Caco-2 (cell line): Measurements from ENCODE around the gene HAUS6. TPM values are rescaled to one million over a fixed set of nuclear protein-coding genes. Genes with fewer than 3 reads are reported as not detected.

Source experiments
- BruUV-seq: library from RNA; stranded (reverse); fragments of 400-500 nt; replicated peaks from 2 replicates; lab custom pipeline; 2021; lab: Mats Ljungman, UMichigan
- CTCF ChIA-PET: fragments of 300-600 bp; sonication (Branson Sonifier 250); formaldehyde crosslinking; loops from one replicate; lab custom pipeline; 2022; ENCODE audit warnings: antibody characterized with exemption; lab: Charles Lee
- POLR2A ChIA-PET: fragments of 300-600 bp; sonication (Branson Sonifier 250); formaldehyde crosslinking; loops from one replicate; lab custom pipeline; 2022; ENCODE audit warnings: antibody characterized with exemption; lab: Charles Lee
- DNase-seq, 2 experiments: peaks; one replicate each; pipeline versions ENCODE4 v3.0.0 to v3.0.0-alpha.2; 2020 to 2022
- H3K27me3 ChIP-seq: replicated peaks from 2 replicates; pipeline ENCODE4 v1.6.0; 2011; ENCODE audit warnings: low read length; ENCODE audit not compliant: control insufficient read depth, insufficient read depth
- H3K36me3 ChIP-seq: 2 replicates; pipeline ENCODE4 v1.5.1; 2011; ENCODE audit warnings: low read length; ENCODE audit not compliant: control insufficient read depth, insufficient read depth
- H3K4me1 ChIP-seq: fragments of 250-450 bp; sonication (Bioruptor Pico); 2 replicates; pipeline ENCODE4 v1.5.1; 2020; ENCODE audit warnings: mild to moderate bottlenecking
- H3K4me3 ChIP-seq: 2 replicates; pipeline ENCODE4 v1.5.1; 2011; ENCODE audit warnings: low read depth, mild to moderate bottlenecking, control low read depth, low read length
- H3K9me3 ChIP-seq: fragments of 250-450 bp; sonication (Bioruptor Pico); 2 replicates; pipeline ENCODE4 v1.5.1; 2020; ENCODE audit warnings: mild to moderate bottlenecking, moderate library complexity
- H3K27ac Mint-ChIP-seq: one replicate; pipeline ENCODE4 v1.8.0; 2022; ENCODE audit warnings: mixed read lengths; ENCODE audit not compliant: unreplicated experiment
- H3K27me3 Mint-ChIP-seq: one replicate; pipeline ENCODE4 v1.8.0; 2022; ENCODE audit warnings: mixed read lengths; ENCODE audit not compliant: insufficient read depth, unreplicated experiment
- H3K36me3 Mint-ChIP-seq: one replicate; pipeline ENCODE4 v1.8.0; 2022; ENCODE audit warnings: mild to moderate bottlenecking, mixed read lengths; ENCODE audit not compliant: insufficient read depth, unreplicated experiment
- H3K4me1 Mint-ChIP-seq: one replicate; pipeline ENCODE4 v1.8.0; 2022; ENCODE audit warnings: low read depth, mixed read lengths; ENCODE audit not compliant: unreplicated experiment
- H3K4me3 Mint-ChIP-seq: one replicate; pipeline ENCODE4 v1.8.0; 2022; ENCODE audit warnings: mild to moderate bottlenecking, moderate library complexity, mixed read lengths; ENCODE audit not compliant: unreplicated experiment
- H3K9me3 Mint-ChIP-seq: one replicate; pipeline ENCODE4 v1.8.0; 2022; ENCODE audit warnings: mixed read lengths; ENCODE audit not compliant: unreplicated experiment
- CTCF ChIP-seq, 2 experiments: fragments of 200-600 bp in 1 of 2; IDR thresholded peaks; 1 replicate in 1 of 2; 2 replicates in 1 of 2; pipeline versions ENCODE4 v1.5.1 to v1.8.0; 2011 to 2022; ENCODE audit warnings: antibody characterized with exemption in 1 of 2, control low read depth in 1 of 2, inconsistent platforms in 1 of 2, low read depth in 1 of 2, low read length in 1 of 2, mild to moderate bottlenecking in 1 of 2, moderate library complexity in 1 of 2; ENCODE audit not compliant: insufficient read depth in 1 of 2, severe bottlenecking in 1 of 2, unreplicated experiment in 1 of 2
- intact Hi-C: fragments of 100-400 bp; cut with micrococcal nuclease; formaldehyde crosslinking; loops from one replicate; pipeline ENCODE4 v1.10.0; 2022; ENCODE audit not compliant: unreplicated experiment
- total RNA-seq: library from RNA; stranded (reverse); gene quantifications from 2 replicates; pipeline ENCODE4 v1.2.3, GENCODE V29; 2022

HAUS6 gene
- total RNA-seq, 1 experiment from 2014 or later = 15.2 TPM

- Histone ChIP-seq H3K4me3 (no peak overlapping the region), H3K27me3 (no peaks in the 10 kb centered on the region), H3K36me3 (no peaks in the 10 kb centered on the region), H3K9me3 (no peaks in the 10 kb centered on the region), H3K4me1 (no peaks in the 10 kb centered on the region)
- no peak for TF ChIP-seq CTCF (IDR thresholded peaks at IDR 0.05; ENCODE audit: insufficient read depth in 1 of 2, low read depth in 1 of 2, low read length in 1 of 2, severe bottlenecking in 1 of 2, unreplicated experiment in 1 of 2)
- no peak overlapping the region for H3K4me3 Mint-ChIP-seq
- H3K36me3 Mint-ChIP-seq = no peaks in the 10 kb centered on the region
- intact Hi-C loops = loop anchor here (2.0 kb wide), 1 partner anchor 14 kb away; no protein-coding TSS in a partner anchor
- H3K9me3 Mint-ChIP-seq = no peaks in the 10 kb centered on the region
- ChIA-PET CTCF (no interaction called here), POLR2A (no interaction called here)
- no peaks in the 10 kb centered on the region for H3K4me1 Mint-ChIP-seq
- BruUV-seq = no TSS peak
- no peaks in the 10 kb centered on the region for H3K27me3 Mint-ChIP-seq
- no peak for DNase-seq
- no peak overlapping the region for H3K27ac Mint-ChIP-seq
These were observed 34.6 kb upstream of the HAUS6 start for GRCh38 chr9:19137282-19137681.

GRCh38 chr9:19136129-19136528 lies 33.4 kb upstream of the HAUS6 start:
- H3K27me3 Mint-ChIP-seq = no peaks in the 10 kb centered on the region
- BruUV-seq = no TSS peak
- no peak overlapping the region for H3K4me3 Mint-ChIP-seq
- Histone ChIP-seq H3K4me3 (no peak overlapping the region), H3K36me3 (no peaks in the 10 kb centered on the region), H3K27me3 (no peaks in the 10 kb centered on the region), H3K4me1 (no peaks in the 10 kb centered on the region), H3K9me3 (no peaks in the 10 kb centered on the region)
- H3K9me3 Mint-ChIP-seq = no peaks in the 10 kb centered on the region
- no peak overlapping the region for H3K27ac Mint-ChIP-seq
- no peaks in the 10 kb centered on the region for H3K36me3 Mint-ChIP-seq
- no peak for DNase-seq
- CTCF ChIA-PET = interaction anchor here (0.6 to 0.7 kb wide), 2 partner anchors 16 to 103 kb away, joined by 3 to 5 read pairs; no protein-coding TSS in a partner anchor
- intact Hi-C loops = loop anchor here (2.0 kb wide), 1 partner anchor 15 kb away; no protein-coding TSS in a partner anchor
- TF ChIP-seq CTCF (IDR thresholded peaks at IDR 0.05; ENCODE audit: insufficient read depth in 1 of 2, low read depth in 1 of 2, low read length in 1 of 2, severe bottlenecking in 1 of 2, unreplicated experiment in 1 of 2) = no peak
- POLR2A ChIA-PET = interaction anchor here (1.0 kb wide), 1 partner anchor 38 kb away, joined by 3 read pairs; no protein-coding TSS in a partner anchor
- no peaks in the 10 kb centered on the region for H3K4me1 Mint-ChIP-seq

- CTCF ChIA-PET = no interaction called here
- POLR2A ChIA-PET = no interaction called here
- TF ChIP-seq CTCF (IDR thresholded peaks at IDR 0.05; ENCODE audit: insufficient read depth in 1 of 2, low read depth in 1 of 2, low read length in 1 of 2, severe bottlenecking in 1 of 2, unreplicated experiment in 1 of 2) = no peak
- no peak for DNase-seq
- no peaks in the 10 kb centered on the region for H3K36me3 Mint-ChIP-seq
- H3K4me1 Mint-ChIP-seq = peaks cover 8% of the 10 kb centered on the region
- H3K36me3 ChIP-seq = no peaks in the 10 kb centered on the region
- intact Hi-C loops = no loop called here
- peaks cover 10% of the 10 kb centered on the region for H3K4me1 ChIP-seq
- no peak overlapping the region for H3K27ac Mint-ChIP-seq
- H3K4me3 Mint-ChIP-seq = no peak overlapping the region
- H3K27me3 Mint-ChIP-seq = no peaks in the 10 kb centered on the region
- H3K4me3 ChIP-seq = no peak overlapping the region
- no peaks in the 10 kb centered on the region for H3K9me3 Mint-ChIP-seq
- BruUV-seq = no TSS peak
- H3K27me3 ChIP-seq = no peaks in the 10 kb centered on the region
- no peaks in the 10 kb centered on the region for H3K9me3 ChIP-seq
These were observed 31.0 kb upstream of the HAUS6 start for GRCh38 chr9:19133549-19134345.
